Stimulated activated naive B cell treated with anti-CD40 and anti-IgM and Interleukin-4, amounts not matched to agents 10 μg/mL and 1 μg/mL and 100 μg/mL, for 72 hours (primary cell): ENCODE results near the gene GPR15.

Source experiments
- ATAC-seq, 2 donors: fragments of 150-1000 bp; cut with Tn5 transposase; replicated peaks; 2 replicates each; pipeline ENCODE4 v1.10.0; 2021; ENCODE audit warnings: moderate library complexity in 1 of 2
- DNase-seq: peaks from one replicate; pipeline ENCODE4 v3.0.0; 2021
- H3K27ac Mint-ChIP-seq: one replicate; pipeline ENCODE4 v1.8.0; 2022; ENCODE audit warnings: mild to moderate bottlenecking, mixed read lengths
- H3K27me3 Mint-ChIP-seq, 2 donors: one replicate each; pipeline ENCODE4 v1.8.0; 2022; ENCODE audit warnings: mixed read lengths in 2 of 2
- H3K36me3 Mint-ChIP-seq, 2 donors: one replicate each; pipeline ENCODE4 v1.8.0; 2022; ENCODE audit warnings: mixed read lengths in 2 of 2, mild to moderate bottlenecking in 1 of 2
- H3K4me1 Mint-ChIP-seq, 2 donors: one replicate each; pipeline ENCODE4 v1.8.0; 2022; ENCODE audit warnings: mixed read lengths in 2 of 2, mild to moderate bottlenecking in 1 of 2
- H3K4me3 Mint-ChIP-seq, 2 donors: one replicate each; pipeline ENCODE4 v1.8.0; 2022; ENCODE audit warnings: mild to moderate bottlenecking in 2 of 2, mixed read lengths in 2 of 2, moderate library complexity in 1 of 2
- H3K9me3 Mint-ChIP-seq, 2 donors: one replicate each; pipeline ENCODE4 v1.8.0; 2022; ENCODE audit warnings: mixed read lengths in 2 of 2, mild to moderate bottlenecking in 1 of 2

GPR15 gene

GRCh38 chr3:98541695-98542094 lies 9.9 kb downstream of the GPR15 start:
- Mint-ChIP-seq H3K4me1 (peaks cover 2 to 5% of the 10 kb centered on the region in 2 donors), H3K9me3 (no peaks in the 10 kb centered on the region), H3K27ac (no peak overlapping the region), H3K4me3 (no peak overlapping the region), H3K27me3 (peaks cover 0 to 16% of the 10 kb centered on the region in 2 donors), H3K36me3 (no peaks in the 10 kb centered on the region)
- no peak for ATAC-seq
- no peak for DNase-seq

- no peaks in the 10 kb centered on the region for H3K9me3 Mint-ChIP-seq
- ATAC-seq (no peak), DNase-seq (no peak)
- no peaks in the 10 kb centered on the region for H3K36me3 Mint-ChIP-seq
- peaks cover 0 to 16% of the 10 kb centered on the region in 2 donors for H3K27me3 Mint-ChIP-seq
- H3K4me3 Mint-ChIP-seq: no peak overlapping the region
- no peak overlapping the region for H3K27ac Mint-ChIP-seq
- H3K4me1 Mint-ChIP-seq: peaks cover 2 to 5% of the 10 kb centered on the region in 2 donors
Observed at GRCh38 chr3:98542623-98543022, 10.8 kb downstream of the GPR15 start.

- no peak overlapping the region for H3K27ac Mint-ChIP-seq
- H3K4me1 Mint-ChIP-seq: peaks cover 0 to 1% of the 10 kb centered on the region in 2 donors
- no peaks in the 10 kb centered on the region for H3K36me3 Mint-ChIP-seq
- DNase-seq (no peak), ATAC-seq (peak in 1 of 2 donors; percentile 52)
- H3K4me3 Mint-ChIP-seq: no peak overlapping the region
- no peaks in the 10 kb centered on the region for H3K9me3 Mint-ChIP-seq
- peaks cover 2 to 24% of the 10 kb centered on the region in 2 donors for H3K27me3 Mint-ChIP-seq
Observed at GRCh38 chr3:98545940-98546339, 14.2 kb downstream of the GPR15 start.

- H3K4me1 Mint-ChIP-seq: peaks cover 3 to 8% of the 10 kb centered on the region in 2 donors
- DNase-seq: no peak
- ATAC-seq: no peak
- no peaks in the 10 kb centered on the region for H3K36me3 Mint-ChIP-seq
- H3K4me3 Mint-ChIP-seq: no peak overlapping the region
- no peak overlapping the region for H3K27ac Mint-ChIP-seq
- no peaks in the 10 kb centered on the region for H3K9me3 Mint-ChIP-seq
- H3K27me3 Mint-ChIP-seq: peaks cover 4 to 14% of the 10 kb centered on the region in 2 donors
Observed at GRCh38 chr3:98548544-98548943, 16.8 kb downstream of the GPR15 start.

- no peak overlapping the region for H3K27ac Mint-ChIP-seq
- peaks cover 1 to 2% of the 10 kb centered on the region in 2 donors for H3K36me3 Mint-ChIP-seq
- DNase-seq: no peak
- peaks cover 5 to 11% of the 10 kb centered on the region in 2 donors for H3K4me1 Mint-ChIP-seq
- peaks cover 4 to 17% of the 10 kb centered on the region in 2 donors for H3K27me3 Mint-ChIP-seq
- ATAC-seq: no peak
- peaks cover 0 to under 1% of the 10 kb centered on the region in 2 donors for H3K9me3 Mint-ChIP-seq
- no peak overlapping the region for H3K4me3 Mint-ChIP-seq
Observed at GRCh38 chr3:98550833-98551232, 19.1 kb downstream of the GPR15 start.

GRCh38 chr3:98551236-98551635 lies 19.5 kb downstream of the GPR15 start:
- Mint-ChIP-seq H3K36me3 (peaks cover 2 to 3% of the 10 kb centered on the region in 2 donors), H3K27ac (no peak overlapping the region), H3K27me3 (peaks cover 4 to 16% of the 10 kb centered on the region in 2 donors), H3K9me3 (peaks cover 0 to 1% of the 10 kb centered on the region in 2 donors), H3K4me3 (no peak overlapping the region), H3K4me1 (peaks cover 5 to 16% of the 10 kb centered on the region in 2 donors)
- ATAC-seq: no peak
- DNase-seq: no peak

GRCh38 chr3:98551754-98552153 lies 20.0 kb downstream of the GPR15 start:
- H3K36me3 Mint-ChIP-seq: peaks cover 2 to 3% of the 10 kb centered on the region in 2 donors
- no peak overlapping the region for H3K4me3 Mint-ChIP-seq
- H3K27ac Mint-ChIP-seq: peak overlapping the region; percentile 73
- DNase-seq (no peak), ATAC-seq (no peak)
- peaks cover 4 to 15% of the 10 kb centered on the region in 2 donors for H3K27me3 Mint-ChIP-seq
- peaks cover 0 to 1% of the 10 kb centered on the region in 2 donors for H3K9me3 Mint-ChIP-seq
- H3K4me1 Mint-ChIP-seq: peaks cover 4 to 21% of the 10 kb centered on the region in 2 donors

GRCh38 chr3:98552232-98553020 lies 20.6 kb downstream of the GPR15 start:
- Mint-ChIP-seq H3K27ac (peak overlapping the region; percentile 73), H3K36me3 (peaks cover 2 to 3% of the 10 kb centered on the region in 2 donors), H3K27me3 (peaks cover 4 to 18% of the 10 kb centered on the region in 2 donors), H3K4me1 (peaks cover 4 to 27% of the 10 kb centered on the region in 2 donors), H3K4me3 (no peak overlapping the region), H3K9me3 (peaks cover 0 to 1% of the 10 kb centered on the region in 2 donors)
- ATAC-seq: no peak
- no peak for DNase-seq

- peaks cover 4 to 31% of the 10 kb centered on the region in 2 donors for H3K4me1 Mint-ChIP-seq
- peaks cover 8 to 18% of the 10 kb centered on the region in 2 donors for H3K27me3 Mint-ChIP-seq
- ATAC-seq: no peak
- H3K9me3 Mint-ChIP-seq: peaks cover 0 to 1% of the 10 kb centered on the region in 2 donors
- peaks cover 2 to 3% of the 10 kb centered on the region in 2 donors for H3K36me3 Mint-ChIP-seq
- DNase-seq: no peak
- H3K4me3 Mint-ChIP-seq: no peak overlapping the region
- no peak overlapping the region for H3K27ac Mint-ChIP-seq
Observed at GRCh38 chr3:98553021-98553563, 21.3 kb downstream of the GPR15 start.

GRCh38 chr3:98553753-98554152 lies 22.0 kb downstream of the GPR15 start:
- Mint-ChIP-seq H3K27me3 (peaks cover 12 to 18% of the 10 kb centered on the region in 2 donors), H3K9me3 (peaks cover 0 to 1% of the 10 kb centered on the region in 2 donors), H3K27ac (no peak overlapping the region), H3K36me3 (peaks cover 2 to 3% of the 10 kb centered on the region in 2 donors), H3K4me1 (peaks cover 4 to 31% of the 10 kb centered on the region in 2 donors), H3K4me3 (no peak overlapping the region)
- ATAC-seq: no peak
- no peak for DNase-seq

GRCh38 chr3:98554580-98554979 lies 22.8 kb downstream of the GPR15 start:
- DNase-seq (no peak), ATAC-seq (no peak)
- Mint-ChIP-seq H3K4me3 (no peak overlapping the region), H3K9me3 (peaks cover 0 to 1% of the 10 kb centered on the region in 2 donors), H3K36me3 (peaks cover 2 to 3% of the 10 kb centered on the region in 2 donors), H3K4me1 (peaks cover 4 to 31% of the 10 kb centered on the region in 2 donors), H3K27me3 (peaks cover 12 to 13% of the 10 kb centered on the region in 2 donors), H3K27ac (peak overlapping the region; percentile 25)

- peaks cover 10 to 12% of the 10 kb centered on the region in 2 donors for H3K27me3 Mint-ChIP-seq
- peaks cover 4 to 31% of the 10 kb centered on the region in 2 donors for H3K4me1 Mint-ChIP-seq
- ATAC-seq: no peak
- no peak overlapping the region for H3K4me3 Mint-ChIP-seq
- H3K9me3 Mint-ChIP-seq: peaks cover 0 to 1% of the 10 kb centered on the region in 2 donors
- H3K36me3 Mint-ChIP-seq: peaks cover 2 to 3% of the 10 kb centered on the region in 2 donors
- H3K27ac Mint-ChIP-seq: no peak overlapping the region
- DNase-seq: no peak
Observed at GRCh38 chr3:98555025-98555379, 23.2 kb downstream of the GPR15 start.

GRCh38 chr3:98556164-98557130 lies 24.7 kb downstream of the GPR15 start:
- H3K27me3 Mint-ChIP-seq: peaks cover 8 to 10% of the 10 kb centered on the region in 2 donors
- H3K9me3 Mint-ChIP-seq: peaks cover 0 to 1% of the 10 kb centered on the region in 2 donors
- H3K4me3 Mint-ChIP-seq: peak overlapping the region; percentile 52 to 67
- H3K27ac Mint-ChIP-seq: peak overlapping the region; percentile 88
- H3K36me3 Mint-ChIP-seq: peaks cover 2 to 3% of the 10 kb centered on the region in 2 donors
- ATAC-seq (peak; percentile 92 to 95), DNase-seq (peak; percentile 64)
- H3K4me1 Mint-ChIP-seq: peaks cover 7 to 37% of the 10 kb centered on the region in 2 donors
